OCI-LY1 (cell line): Measurements from ENCODE around the gene IER5.
A peak's percentile ranks its signal among the peaks of the same experiment; 100 is the strongest.

ENCODE experiments used
- H2AFZ ChIP-seq: fragments of 200-600 bp; sonication (generic), shearing (Covaris generic); 2 replicates; pipeline ENCODE4 v1.6.0; 2014; ENCODE audit warnings: antibody characterized with exemption, mild to moderate bottlenecking, low read length
- H3F3A ChIP-seq: fragments of 200-600 bp; sonication (generic), shearing (Covaris generic); 2 replicates; pipeline ENCODE4 v1.6.0; 2014; ENCODE audit warnings: mild to moderate bottlenecking, antibody characterized with exemption, low read length, moderate library complexity; ENCODE audit not compliant: insufficient read depth
- H3K27ac ChIP-seq: fragments of 200-600 bp; sonication (generic); 2 replicates; pipeline ENCODE4 v1.5.1; 2014; ENCODE audit warnings: low read length, mixed run types, mild to moderate bottlenecking, low read depth; ENCODE audit not compliant: poor library complexity, severe bottlenecking
- H3K27me3 ChIP-seq: fragments of 200-600 bp; sonication (generic); 2 replicates; pipeline ENCODE4 v1.6.0; 2014; ENCODE audit warnings: antibody characterized with exemption, mild to moderate bottlenecking, low read length, moderate library complexity; ENCODE audit not compliant: insufficient read depth
- H3K36me3 ChIP-seq: fragments of 200-600 bp; sonication (generic); 2 replicates; pipeline ENCODE4 v1.6.1; 2014; ENCODE audit warnings: mild to moderate bottlenecking, antibody characterized with exemption, low read length, moderate library complexity, mixed read lengths; ENCODE audit not compliant: insufficient read depth
- H3K4me1 ChIP-seq: fragments of 200-600 bp; sonication (generic); 2 replicates; pipeline ENCODE4 v1.5.1; 2014; ENCODE audit warnings: mild to moderate bottlenecking, low read length, moderate library complexity; ENCODE audit not compliant: insufficient read depth, severe bottlenecking
- H3K4me2 ChIP-seq: fragments of 200-600 bp; sonication (generic), shearing (Covaris generic); 2 replicates; pipeline ENCODE4 v1.6.1; 2014; ENCODE audit warnings: low read length
- H3K4me3 ChIP-seq: fragments of 200-600 bp; sonication (generic); 2 replicates; pipeline ENCODE4 v1.5.1; 2014; ENCODE audit warnings: low read length, low read depth, mild to moderate bottlenecking, mixed read lengths; ENCODE audit not compliant: poor library complexity, severe bottlenecking
- H3K79me2 ChIP-seq: fragments of 200-600 bp; shearing (Covaris generic); 2 replicates; pipeline ENCODE4 v1.6.1; 2016; ENCODE audit warnings: mixed run types, low read length, mixed read lengths; ENCODE audit not compliant: insufficient read depth
- H3K9ac ChIP-seq: fragments of 200-600 bp; sonication (generic), shearing (Covaris generic); 2 replicates; pipeline ENCODE4 v1.6.1; 2014; ENCODE audit warnings: mild to moderate bottlenecking, low read length, mixed read lengths
- H3K9me2 ChIP-seq: fragments of 200-600 bp; sonication (generic), shearing (Covaris generic); 2 replicates; pipeline ENCODE4 v1.6.1; 2014; ENCODE audit warnings: low read depth, mild to moderate bottlenecking, low read length, mixed read lengths
- H3K9me3 ChIP-seq: fragments of 200-600 bp; shearing (Covaris generic); 2 replicates; pipeline ENCODE4 v1.6.1; 2014; ENCODE audit warnings: low read length, mixed read lengths
- H4K20me1 ChIP-seq: fragments of 200-600 bp; sonication (generic), shearing (Covaris generic); 2 replicates; pipeline ENCODE4 v1.6.0; 2016; ENCODE audit warnings: mild to moderate bottlenecking, low read length; ENCODE audit not compliant: insufficient read depth
- CTCF ChIP-seq: fragments of 200-600 bp; sonication (generic), shearing (Covaris generic); IDR thresholded peaks from 2 replicates; pipeline ENCODE4 v1.5.1; 2017; ENCODE audit warnings: mild to moderate bottlenecking, antibody characterized with exemption, low read length, moderate library complexity, mixed read lengths
- EZH2 ChIP-seq: fragments of 200-600 bp; sonication (generic), shearing (Covaris generic); IDR thresholded peaks from 2 replicates; pipeline ENCODE4 v1.8.0; 2017; ENCODE audit warnings: borderline replicate concordance, mixed run types, mild to moderate bottlenecking, antibody characterized with exemption, low read length, moderate library complexity, mixed read lengths

Gene IER5

GRCh38 chr1:181088079-181089016 lies at the start of gene IER5:
Gene IER5 (plus strand): TSS chr1:181088700. CDS start chr1:181088903, 203 bp downstream.
- no peak within 1 kb of the TSS for H2AFZ ChIP-seq
- no peaks in the 10 kb centered on the region for H3F3A ChIP-seq

DNA sequence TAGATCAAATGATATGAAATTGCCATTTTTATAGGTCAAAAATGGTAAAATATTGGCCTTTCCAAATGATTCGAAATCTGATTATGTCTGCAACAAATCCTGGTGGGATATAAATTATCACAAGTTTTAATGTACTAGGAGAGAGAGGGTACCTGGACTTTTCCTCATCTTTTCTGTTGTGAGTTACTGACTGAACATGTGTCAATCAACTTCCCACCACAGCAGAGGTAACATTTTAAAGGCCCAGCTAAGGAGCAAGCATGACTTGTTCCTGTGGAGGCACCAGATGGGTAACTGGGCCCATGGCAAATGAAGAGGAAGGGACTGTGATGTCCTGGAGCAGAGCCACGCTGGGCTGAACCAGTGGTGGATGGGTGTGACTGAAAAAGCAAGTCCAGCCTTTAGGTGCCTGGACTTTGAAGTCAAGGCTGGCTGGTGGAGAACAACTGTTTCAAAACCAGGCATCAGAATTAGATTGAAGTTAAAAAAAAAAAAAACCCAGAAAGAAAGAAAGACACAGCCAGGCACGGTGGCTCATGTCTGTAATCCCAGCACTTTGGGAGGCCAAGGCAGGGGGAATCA lies 48.1 kb upstream of the IER5 start:
- Histone ChIP-seq H3K4me1 (no peaks in the 10 kb centered on the region), H3K36me3 (no peaks in the 10 kb centered on the region), H3K4me2 (no peak overlapping the region), H4K20me1 (no peaks in the 10 kb centered on the region), H3K27me3 (no peaks in the 10 kb centered on the region), H3K9me2 (no peaks in the 10 kb centered on the region), H3F3A (no peaks in the 10 kb centered on the region), H3K4me3 (no peak overlapping the region), H2AFZ (no peak overlapping the region), H3K27ac (no peak overlapping the region), H3K9me3 (no peaks in the 10 kb centered on the region), H3K9ac (no peak overlapping the region), H3K79me2 (no peaks in the 10 kb centered on the region)
- TF ChIP-seq CTCF, result no peak
- TF ChIP-seq EZH2, result no peak

More at GRCh38 chr1:181088079-181089016, at the start of gene IER5:
- H3K27me3 ChIP-seq, result no peaks in the 10 kb centered on the region
- H3K79me2 ChIP-seq, result no peaks in the 10 kb centered on the region
- H3K27ac ChIP-seq, result peak within 1 kb of the TSS; percentile 45
- peak within 1 kb of the TSS; percentile 71 for H3K9ac ChIP-seq
- H3K9me3 ChIP-seq, result no peaks in the 10 kb centered on the region
- no peaks in the 10 kb centered on the region for H4K20me1 ChIP-seq
- H3K9me2 ChIP-seq, result no peaks in the 10 kb centered on the region
- TF ChIP-seq CTCF, result no peak
- TF ChIP-seq EZH2, result no peak
- H3K36me3 ChIP-seq, result no peaks in the 10 kb centered on the region; the same call in 1 of the 2 replicates
- peak within 1 kb of the TSS; percentile 87 for H3K4me3 ChIP-seq
- peaks cover 35% of the 10 kb centered on the region for H3K4me1 ChIP-seq
- H3K4me2 ChIP-seq, result peak within 1 kb of the TSS; percentile 98

GRCh38 chr1:181043025-181043888 lies 45.2 kb upstream of the IER5 start:
- H3K9ac ChIP-seq, result no peak overlapping the region

More at GRCh38 chr1:181043025-181043888, 45.2 kb upstream of the IER5 start:
- H3K4me3 ChIP-seq, result no peak overlapping the region
- H3K9me2 ChIP-seq, result no peaks in the 10 kb centered on the region
- no peaks in the 10 kb centered on the region for H3K9me3 ChIP-seq
- no peak overlapping the region for H3K4me2 ChIP-seq
- no peak overlapping the region for H3K27ac ChIP-seq
- TF ChIP-seq EZH2 (no peak), CTCF (no peak)
- no peaks in the 10 kb centered on the region for H3K4me1 ChIP-seq
- H3K79me2 ChIP-seq, result no peaks in the 10 kb centered on the region
- no peaks in the 10 kb centered on the region for H3K36me3 ChIP-seq
- H2AFZ ChIP-seq, result no peak overlapping the region
- H3K27me3 ChIP-seq, result no peaks in the 10 kb centered on the region
- no peaks in the 10 kb centered on the region for H3F3A ChIP-seq
- no peaks in the 10 kb centered on the region for H4K20me1 ChIP-seq
